A204.1 (cell line): ENCODE results near the gene YPEL5.

Source experiments
- FAIRE-seq: peaks from 2 replicates; lab custom pipeline; 2012; peaks lifted over from hg19 to GRCh38; lab: Jason Lieb, UNC

The YPEL5 gene

DNA sequence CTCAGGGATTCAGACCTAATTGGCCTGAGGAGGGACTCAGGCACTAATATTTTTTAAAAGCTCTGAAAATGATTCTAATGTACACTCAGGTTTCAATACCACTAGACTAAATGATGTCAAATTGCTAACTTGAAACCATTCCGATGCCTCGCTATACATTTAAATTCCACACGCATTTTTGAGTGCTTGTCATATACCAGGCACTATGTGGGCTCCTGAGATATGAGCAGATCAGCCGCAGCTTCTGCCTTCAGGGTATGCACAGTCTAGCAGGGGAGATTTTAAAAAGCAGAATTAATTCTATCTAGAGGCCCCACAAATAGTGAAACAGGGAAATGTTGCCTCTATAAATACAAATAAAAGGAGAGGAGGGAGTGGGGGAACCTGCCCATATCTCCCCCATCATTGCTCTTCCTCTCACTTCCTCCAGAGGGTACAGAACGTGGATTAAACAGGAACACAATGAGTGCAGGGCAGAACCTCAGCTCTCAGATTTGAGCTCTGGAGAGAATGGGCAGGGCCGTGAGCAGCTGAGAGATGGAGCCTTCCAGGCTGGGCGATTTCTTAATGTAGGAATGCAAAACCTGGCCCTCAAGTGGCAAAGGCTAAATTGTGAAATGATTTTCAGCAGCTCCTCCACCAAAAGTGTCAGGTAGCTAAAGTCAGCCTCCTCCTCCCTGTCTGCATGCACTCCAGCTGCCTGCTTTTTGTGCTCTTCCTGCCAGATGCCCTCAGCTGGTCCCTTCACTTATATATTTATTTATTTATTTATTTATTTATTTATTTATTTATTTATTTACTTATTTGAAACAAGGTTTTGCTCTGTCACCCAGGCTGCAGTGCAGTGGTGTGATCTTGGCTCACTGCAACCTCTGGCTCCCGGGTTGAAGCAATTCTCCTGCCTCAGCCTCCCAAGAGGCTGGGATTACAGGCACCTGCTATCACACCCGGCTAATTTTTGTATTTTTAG, 59.9 kb downstream of the YPEL5 start:
- FAIRE-seq, result no peak

DNA sequence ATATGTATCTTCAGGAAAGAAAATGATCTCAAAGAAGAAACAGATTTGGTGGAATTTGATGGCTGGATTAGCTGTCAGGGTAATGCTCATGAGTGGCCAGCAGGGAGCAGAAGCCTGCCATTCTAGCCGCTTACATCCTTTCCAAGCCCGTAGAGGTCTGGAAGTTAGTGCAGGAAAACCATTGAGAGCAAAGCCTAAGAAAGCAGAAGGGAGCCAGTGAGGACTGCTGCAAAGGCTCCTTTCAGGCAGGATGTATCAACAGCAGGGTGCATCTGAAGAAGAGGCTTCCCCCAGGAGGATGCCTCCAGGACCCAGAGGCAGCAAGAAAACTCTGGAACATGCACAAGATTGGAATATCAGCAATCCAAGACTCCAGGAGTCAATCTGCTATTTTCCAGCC, 61.6 kb downstream of the YPEL5 start:
- peak; percentile 90 for FAIRE-seq

DNA sequence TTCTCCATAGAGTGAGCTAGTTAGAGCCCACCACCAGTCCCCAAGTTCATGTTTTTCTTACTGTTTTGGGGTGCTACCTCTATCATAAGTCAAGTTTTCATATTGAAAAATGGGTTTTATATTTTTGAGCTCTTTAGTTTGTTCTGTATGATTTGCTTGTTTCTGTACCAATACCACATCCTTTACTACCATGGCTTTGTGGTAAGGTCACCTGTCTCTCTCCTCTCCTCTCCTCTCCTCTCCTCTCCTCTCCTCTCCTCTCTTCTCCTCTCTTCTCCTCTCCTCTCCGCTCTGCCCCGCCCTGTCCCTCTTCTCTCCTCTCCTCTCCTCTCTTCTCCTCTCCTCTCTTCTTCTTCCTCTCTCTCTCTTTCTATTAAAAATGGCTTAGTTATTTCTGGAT, 62.4 kb downstream of the YPEL5 start:
- FAIRE-seq, result no peak
